Embryonic facial prominence (tissue), 1 donor: Measurements from ENCODE around the gene SLC9A9.
"Not testable (repeated sequence)": the region's sequence is repeated elsewhere in the genome, so short reads cannot be mapped to it uniquely, and the experiment has no call there.

Experiments used
- DNase-seq: peaks from one replicate; pipeline ENCODE4 v3.0.0-alpha.2; 2016; ENCODE audit errors: extremely low spot score

SLC9A9 gene

GRCh38 chr3:143695333-143695732 is 152.9 kb downstream of the SLC9A9 start:
- DNase-seq: not testable (repeated sequence)

GRCh38 chr3:143693506-143693905 is 154.8 kb downstream of the SLC9A9 start:
- DNase-seq: no peak

- DNase-seq: no peak
Measured at GRCh38 chr3:143686638-143687197, 161.6 kb downstream of the SLC9A9 start.

- no peak for DNase-seq
Measured at GRCh38 chr3:143685491-143685890, 162.8 kb downstream of the SLC9A9 start.

- no peak for DNase-seq
Measured at GRCh38 chr3:143677430-143677829, 170.8 kb downstream of the SLC9A9 start.

GRCh38 chr3:143676747-143677146 is 171.5 kb downstream of the SLC9A9 start:
- DNase-seq: no peak

GRCh38 chr3:143676021-143676420 is 172.2 kb downstream of the SLC9A9 start:
- DNase-seq: no peak

GRCh38 chr3:143674100-143674968 is 173.9 kb downstream of the SLC9A9 start:
- DNase-seq: no peak

GRCh38 chr3:143672396-143673165 is 175.7 kb downstream of the SLC9A9 start:
- DNase-seq: no peak

- DNase-seq: no peak
Measured at GRCh38 chr3:143671626-143672025, 176.6 kb downstream of the SLC9A9 start.

GRCh38 chr3:143668924-143669790 is 179.1 kb downstream of the SLC9A9 start:
- DNase-seq: no peak

GRCh38 chr3:143668385-143668784 is 179.9 kb downstream of the SLC9A9 start:
- DNase-seq: no peak

- no peak for DNase-seq
Measured at GRCh38 chr3:143661677-143662076, 186.6 kb downstream of the SLC9A9 start.

- DNase-seq: no peak
Measured at GRCh38 chr3:143658861-143659260, 189.4 kb downstream of the SLC9A9 start.

- DNase-seq: no peak
Measured at GRCh38 chr3:143658116-143658515, 190.2 kb downstream of the SLC9A9 start.

- DNase-seq: no peak
Measured at GRCh38 chr3:143657391-143657790, 190.9 kb downstream of the SLC9A9 start.

GRCh38 chr3:143654906-143655305 is 193.4 kb downstream of the SLC9A9 start:
- no peak for DNase-seq

GRCh38 chr3:143653935-143654334 is 194.3 kb downstream of the SLC9A9 start:
- DNase-seq: no peak

- no peak for DNase-seq
Measured at GRCh38 chr3:143653493-143653892, 194.8 kb downstream of the SLC9A9 start.

- DNase-seq: no peak
Measured at GRCh38 chr3:143652118-143652517, 196.2 kb downstream of the SLC9A9 start.

- DNase-seq: no peak
Measured at GRCh38 chr3:143650827-143651226, 197.4 kb downstream of the SLC9A9 start.

GRCh38 chr3:143650120-143650519 is 198.1 kb downstream of the SLC9A9 start:
- DNase-seq: no peak
